Activated T-helper 1 cell treated with anti-CD3 and anti-CD28 coated beads, Interleukin-12 subunit alpha, Interleukin-12 subunit beta, Interleukin-2, Interleukin-4 antibody, amounts not matched to agents 30 ng/mL and 10 ng/mL and 1 ng/mL, durations not matched to agents 14 hours and 24 hours and 36 hours (primary cell): ENCODE measurements around the gene NCOA5. TPM values are rescaled to one million over a fixed set of nuclear protein-coding genes. Genes with fewer than 3 reads are reported as not detected.

ENCODE experiments used
- DNase-seq: peaks from one replicate; pipeline ENCODE4 v3.0.0; 2021; ENCODE audit warnings: low spot score
- H3K27ac Mint-ChIP-seq: one replicate; pipeline ENCODE4 v1.8.0; 2021; ENCODE audit warnings: mild to moderate bottlenecking, mixed read lengths
- H3K27me3 Mint-ChIP-seq: one replicate; pipeline ENCODE4 v1.8.0; 2022; ENCODE audit warnings: mild to moderate bottlenecking, moderate library complexity, mixed read lengths; ENCODE audit not compliant: insufficient read depth
- H3K36me3 Mint-ChIP-seq: one replicate; pipeline ENCODE4 v1.8.0; 2021; ENCODE audit warnings: low read depth, mixed read lengths
- H3K4me1 Mint-ChIP-seq: one replicate; pipeline ENCODE4 v1.8.0; 2021; ENCODE audit warnings: low read depth, mixed read lengths
- H3K4me3 Mint-ChIP-seq: one replicate; pipeline ENCODE4 v1.8.0; 2021; ENCODE audit warnings: mild to moderate bottlenecking, moderate library complexity, mixed read lengths
- H3K9me3 Mint-ChIP-seq: one replicate; pipeline ENCODE4 v1.8.0; 2021; ENCODE audit warnings: mixed read lengths
- intact Hi-C: fragments of 100-400 bp; cut with micrococcal nuclease; formaldehyde crosslinking; loops from one replicate; pipeline ENCODE4 v1.15.1; 2024
- total RNA-seq: library from RNA; stranded (reverse); gene quantifications from 2 replicates; pipeline ENCODE4 v1.2.3, GENCODE V29; 2022

Gene NCOA5
- total RNA-seq, 1 donor from 2014 or later = 30.4 TPM

GRCh38 chr20:46078954-46079353, 10.8 kb downstream of the NCOA5 start:
- H3K4me1 Mint-ChIP-seq = peaks cover 15% of the 10 kb centered on the region
- no peaks in the 10 kb centered on the region for H3K27me3 Mint-ChIP-seq
- no peak overlapping the region for H3K27ac Mint-ChIP-seq
- H3K9me3 Mint-ChIP-seq = no peaks in the 10 kb centered on the region
- no peak overlapping the region for H3K4me3 Mint-ChIP-seq
- DNase-seq = no peak
- peaks cover 29% of the 10 kb centered on the region for H3K36me3 Mint-ChIP-seq
- intact Hi-C loops = no loop called here

GRCh38 chr20:46077642-46078305, 12.0 kb downstream of the NCOA5 start:
- no peak for DNase-seq
- no peak overlapping the region for H3K4me3 Mint-ChIP-seq
- no peak overlapping the region for H3K27ac Mint-ChIP-seq
- no peaks in the 10 kb centered on the region for H3K27me3 Mint-ChIP-seq
- intact Hi-C loops = no loop called here
- H3K36me3 Mint-ChIP-seq = peaks cover 29% of the 10 kb centered on the region
- no peaks in the 10 kb centered on the region for H3K9me3 Mint-ChIP-seq
- H3K4me1 Mint-ChIP-seq = peaks cover 8% of the 10 kb centered on the region

GRCh38 chr20:46076806-46077205, 13.0 kb downstream of the NCOA5 start:
- Mint-ChIP-seq H3K4me3 (no peak overlapping the region), H3K36me3 (peaks cover 29% of the 10 kb centered on the region), H3K4me1 (peaks cover 4% of the 10 kb centered on the region), H3K27me3 (no peaks in the 10 kb centered on the region), H3K9me3 (no peaks in the 10 kb centered on the region), H3K27ac (no peak overlapping the region)
- intact Hi-C loops = no loop called here
- DNase-seq = no peak

GRCh38 chr20:46074006-46074405, 15.8 kb downstream of the NCOA5 start:
- intact Hi-C loops = no loop called here
- Mint-ChIP-seq H3K36me3 (peaks cover 23% of the 10 kb centered on the region), H3K4me3 (no peak overlapping the region), H3K27ac (no peak overlapping the region), H3K4me1 (no peaks in the 10 kb centered on the region), H3K9me3 (no peaks in the 10 kb centered on the region), H3K27me3 (no peaks in the 10 kb centered on the region)
- no peak for DNase-seq

- Mint-ChIP-seq H3K27me3 (no peaks in the 10 kb centered on the region), H3K4me3 (no peak overlapping the region), H3K36me3 (peaks cover 25% of the 10 kb centered on the region), H3K27ac (no peak overlapping the region), H3K4me1 (no peaks in the 10 kb centered on the region), H3K9me3 (no peaks in the 10 kb centered on the region)
- intact Hi-C loops = no loop called here
- no peak for DNase-seq
Observed at GRCh38 chr20:46073443-46073842, 16.3 kb downstream of the NCOA5 start.

GRCh38 chr20:46073024-46073423, 16.7 kb downstream of the NCOA5 start:
- Mint-ChIP-seq H3K4me1 (no peaks in the 10 kb centered on the region), H3K9me3 (no peaks in the 10 kb centered on the region), H3K4me3 (no peak overlapping the region), H3K27me3 (no peaks in the 10 kb centered on the region), H3K27ac (no peak overlapping the region), H3K36me3 (peaks cover 27% of the 10 kb centered on the region)
- intact Hi-C loops = no loop called here
- DNase-seq = no peak

GRCh38 chr20:46071573-46071972, 18.2 kb downstream of the NCOA5 start:
- intact Hi-C loops = no loop called here

GRCh38 chr20:46070215-46070900, 19.4 kb downstream of the NCOA5 start:
- Mint-ChIP-seq H3K4me1 (peaks cover under 1% of the 10 kb centered on the region), H3K27ac (no peak overlapping the region), H3K36me3 (peaks cover 29% of the 10 kb centered on the region), H3K4me3 (no peak overlapping the region), H3K27me3 (no peaks in the 10 kb centered on the region), H3K9me3 (no peaks in the 10 kb centered on the region)
- intact Hi-C loops = no loop called here
- DNase-seq = no peak

More at GRCh38 chr20:46071573-46071972, 18.2 kb downstream of the NCOA5 start:
- no peak overlapping the region for H3K4me3 Mint-ChIP-seq
- peaks cover 27% of the 10 kb centered on the region for H3K36me3 Mint-ChIP-seq
- no peaks in the 10 kb centered on the region for H3K9me3 Mint-ChIP-seq
- H3K27me3 Mint-ChIP-seq = no peaks in the 10 kb centered on the region
- no peaks in the 10 kb centered on the region for H3K4me1 Mint-ChIP-seq
- H3K27ac Mint-ChIP-seq = no peak overlapping the region
- no peak for DNase-seq

- DNase-seq = no peak
- peaks cover 39% of the 10 kb centered on the region for H3K4me1 Mint-ChIP-seq
- no peak overlapping the region for H3K4me3 Mint-ChIP-seq
- H3K27me3 Mint-ChIP-seq = no peaks in the 10 kb centered on the region
- H3K27ac Mint-ChIP-seq = peak overlapping the region; percentile 6
- H3K36me3 Mint-ChIP-seq = peaks cover 62% of the 10 kb centered on the region
- no peaks in the 10 kb centered on the region for H3K9me3 Mint-ChIP-seq
- intact Hi-C loops = no loop called here
Observed at GRCh38 chr20:46065691-46066090, 24.1 kb downstream of the NCOA5 start.

- intact Hi-C loops = no loop called here
- DNase-seq = no peak
- Mint-ChIP-seq H3K4me3 (no peak overlapping the region), H3K27me3 (no peaks in the 10 kb centered on the region), H3K36me3 (peaks cover 69% of the 10 kb centered on the region), H3K27ac (peak overlapping the region; percentile 93), H3K4me1 (peaks cover 46% of the 10 kb centered on the region), H3K9me3 (no peaks in the 10 kb centered on the region)
Observed at GRCh38 chr20:46065006-46065405, 24.8 kb downstream of the NCOA5 start.

- Mint-ChIP-seq H3K36me3 (peaks cover 71% of the 10 kb centered on the region), H3K4me3 (peak overlapping the region; percentile 58), H3K27ac (peak overlapping the region; percentile 93), H3K27me3 (peaks cover 5% of the 10 kb centered on the region), H3K9me3 (no peaks in the 10 kb centered on the region), H3K4me1 (peaks cover 59% of the 10 kb centered on the region)
- intact Hi-C loops = loop anchor here (1.0 to 2.0 kb wide), 2 partner anchors 25 to 41 kb away; no protein-coding TSS in a partner anchor
- DNase-seq = peak; percentile 17
Observed at GRCh38 chr20:46063652-46064054, 26.1 kb downstream of the NCOA5 start.

- H3K4me3 Mint-ChIP-seq = peak overlapping the region; percentile 58
Observed at GRCh38 chr20:46063151-46063550, 26.6 kb downstream of the NCOA5 start.

GRCh38 chr20:46062621-46063020, 27.1 kb downstream of the NCOA5 start:
- H3K4me1 Mint-ChIP-seq = peaks cover 59% of the 10 kb centered on the region
- H3K9me3 Mint-ChIP-seq = no peaks in the 10 kb centered on the region
- DNase-seq = no peak
- intact Hi-C loops = loop anchor here (2.0 kb wide), 1 partner anchor 40 kb away; no protein-coding TSS in a partner anchor
- peaks cover 65% of the 10 kb centered on the region for H3K36me3 Mint-ChIP-seq
- no peak overlapping the region for H3K27ac Mint-ChIP-seq
- H3K27me3 Mint-ChIP-seq = peaks cover 9% of the 10 kb centered on the region
- H3K4me3 Mint-ChIP-seq = no peak overlapping the region

More at GRCh38 chr20:46063151-46063550, 26.6 kb downstream of the NCOA5 start:
- H3K9me3 Mint-ChIP-seq = no peaks in the 10 kb centered on the region
- intact Hi-C loops = loop anchor here (2.0 kb wide), 1 partner anchor 40 kb away; no protein-coding TSS in a partner anchor
- peak overlapping the region; percentile 93 for H3K27ac Mint-ChIP-seq
- peaks cover 7% of the 10 kb centered on the region for H3K27me3 Mint-ChIP-seq
- peaks cover 59% of the 10 kb centered on the region for H3K4me1 Mint-ChIP-seq
- DNase-seq = no peak
- H3K36me3 Mint-ChIP-seq = peaks cover 67% of the 10 kb centered on the region
